Activated CD4-positive, alpha-beta T cell treated with anti-CD3 and anti-CD28 coated beads, Interleukin-2, amount 10 ng/mL, durations not matched to agents 24 days and 14 days (primary cell): ENCODE results near the gene PACSIN1. TPM values are rescaled to one million over a fixed set of nuclear protein-coding genes. Genes with fewer than 3 reads are reported as not detected.

Source experiments
- DNase-seq: peaks from one replicate; pipeline ENCODE4 v3.0.0; 2022
- H3K27ac Mint-ChIP-seq: one replicate; pipeline ENCODE4 v1.8.0; 2022; ENCODE audit warnings: mild to moderate bottlenecking, mixed read lengths
- H3K27me3 Mint-ChIP-seq: one replicate; pipeline ENCODE4 v1.8.0; 2022; ENCODE audit warnings: mixed read lengths
- H3K36me3 Mint-ChIP-seq: one replicate; pipeline ENCODE4 v1.8.0; 2022; ENCODE audit warnings: low read depth, mild to moderate bottlenecking, mixed read lengths
- H3K4me1 Mint-ChIP-seq: one replicate; pipeline ENCODE4 v1.8.0; 2021; ENCODE audit warnings: mixed read lengths
- H3K4me3 Mint-ChIP-seq: one replicate; pipeline ENCODE4 v1.8.0; 2022; ENCODE audit warnings: mild to moderate bottlenecking, moderate library complexity, mixed read lengths
- H3K9me3 Mint-ChIP-seq: one replicate; pipeline ENCODE4 v1.8.0; 2021; ENCODE audit warnings: mixed read lengths
- intact Hi-C: fragments of 100-400 bp; cut with micrococcal nuclease; formaldehyde crosslinking; loops from one replicate; pipeline ENCODE4 v1.15.1; 2023
- total RNA-seq: library from RNA; stranded (reverse); gene quantifications from 2 replicates; pipeline ENCODE4 v1.2.3, GENCODE V29; 2022

Gene PACSIN1
- total RNA-seq, 1 donor from 2014 or later: not detected

DNA sequence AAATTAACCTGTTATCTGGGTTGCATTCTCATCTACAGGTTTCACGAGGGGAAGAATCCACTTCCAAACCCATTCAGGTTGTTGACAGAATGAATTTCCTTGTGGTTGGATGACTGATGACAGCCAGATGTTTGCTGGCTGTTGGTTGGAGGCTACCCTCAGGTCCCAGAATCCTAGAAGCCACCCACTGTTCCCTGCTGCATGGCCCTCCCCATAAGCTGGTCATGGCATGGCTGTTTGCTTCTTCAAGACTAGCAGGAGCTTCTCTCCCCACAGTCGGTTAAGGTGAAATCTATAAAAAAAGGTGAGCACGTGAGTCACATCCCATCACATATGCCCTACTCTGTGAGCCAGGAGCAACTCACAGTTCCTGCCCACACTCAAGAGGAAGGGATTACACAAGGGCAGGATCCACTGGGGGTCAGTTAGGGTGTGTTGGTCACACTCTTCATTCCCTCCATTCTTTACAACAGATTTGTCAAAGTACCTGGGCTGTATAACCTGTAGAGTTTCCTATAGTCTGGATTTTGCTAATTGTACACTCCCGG, 20.5 kb upstream of the PACSIN1 start:
- intact Hi-C loops: no loop called here
- DNase-seq: no peak
- H3K27me3 Mint-ChIP-seq: peaks cover 3% of the 10 kb centered on the region
- no peaks in the 10 kb centered on the region for H3K9me3 Mint-ChIP-seq
- H3K36me3 Mint-ChIP-seq: no peaks in the 10 kb centered on the region
- no peaks in the 10 kb centered on the region for H3K4me1 Mint-ChIP-seq
- H3K4me3 Mint-ChIP-seq: no peak overlapping the region
- H3K27ac Mint-ChIP-seq: no peak overlapping the region

DNA sequence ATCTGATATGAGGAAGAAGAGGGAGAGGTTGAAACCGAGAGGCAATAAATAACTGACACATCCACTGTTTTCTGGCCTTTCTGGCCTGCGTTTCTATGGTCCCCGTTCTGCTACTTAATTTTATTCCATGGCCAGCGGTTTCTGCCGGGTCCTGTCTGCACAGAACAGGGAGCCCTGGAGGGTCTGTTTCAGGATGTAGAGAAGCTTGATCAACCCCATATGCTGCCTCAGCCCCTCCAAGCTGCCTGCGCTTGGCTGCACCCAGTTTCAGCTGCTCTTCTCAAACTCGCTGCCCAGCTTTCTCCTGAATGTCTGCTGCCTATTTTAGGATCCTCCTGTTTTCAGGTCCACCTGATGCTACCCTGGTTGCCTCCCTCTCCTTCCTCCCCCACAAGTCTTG, 18.5 kb upstream of the PACSIN1 start:
- Mint-ChIP-seq H3K27ac (no peak overlapping the region), H3K4me1 (no peaks in the 10 kb centered on the region), H3K27me3 (peaks cover 3% of the 10 kb centered on the region), H3K4me3 (no peak overlapping the region), H3K9me3 (peaks cover 5% of the 10 kb centered on the region), H3K36me3 (no peaks in the 10 kb centered on the region)
- intact Hi-C loops: no loop called here
- no peak for DNase-seq

DNA sequence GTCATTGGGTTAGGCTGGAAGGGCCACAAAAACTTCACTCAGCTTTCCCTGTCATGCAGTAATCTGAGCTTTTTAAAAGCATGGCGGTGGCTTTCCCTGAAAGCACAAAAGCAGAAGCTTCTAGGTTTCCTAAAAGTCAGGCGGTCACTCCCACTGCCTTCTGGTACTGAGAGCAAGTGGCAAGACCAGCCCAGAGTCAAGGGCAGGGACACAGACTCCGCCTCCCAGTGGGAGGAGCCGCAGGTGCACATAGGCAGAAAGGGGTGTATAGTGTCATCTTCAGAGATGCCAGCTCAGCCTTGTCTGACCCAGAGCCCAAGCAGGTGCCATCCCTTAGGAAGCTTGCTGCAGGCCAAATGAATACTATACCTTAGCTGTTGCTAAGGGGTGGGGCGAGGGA, 18.0 kb upstream of the PACSIN1 start:
- no peak for DNase-seq
- Mint-ChIP-seq H3K4me3 (no peak overlapping the region), H3K27ac (no peak overlapping the region), H3K9me3 (peaks cover 5% of the 10 kb centered on the region), H3K27me3 (peaks cover 3% of the 10 kb centered on the region), H3K36me3 (no peaks in the 10 kb centered on the region), H3K4me1 (no peaks in the 10 kb centered on the region)
- intact Hi-C loops: no loop called here

DNA sequence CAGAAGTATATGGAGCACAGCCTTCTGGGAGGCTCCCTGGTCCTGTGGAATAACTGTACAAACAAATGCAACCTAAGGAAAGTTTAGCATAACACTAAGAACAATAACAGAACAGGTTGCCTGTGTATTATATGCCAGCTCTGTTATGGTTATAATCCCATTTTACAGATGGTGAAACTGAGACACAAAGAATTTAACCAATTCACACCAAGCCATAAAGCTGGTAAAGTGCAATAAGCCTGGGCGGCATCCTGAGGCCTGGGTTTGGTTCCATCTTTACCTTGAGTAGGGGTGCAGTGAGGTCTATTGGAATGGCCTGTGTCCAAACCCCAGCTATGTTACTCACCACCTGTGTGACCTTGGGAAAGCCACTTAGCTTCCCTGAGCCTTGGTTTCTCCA, 14.7 kb upstream of the PACSIN1 start:
- H3K4me3 Mint-ChIP-seq: no peak overlapping the region
- H3K36me3 Mint-ChIP-seq: no peaks in the 10 kb centered on the region
- no peaks in the 10 kb centered on the region for H3K4me1 Mint-ChIP-seq
- DNase-seq: no peak
- H3K9me3 Mint-ChIP-seq: peaks cover 5% of the 10 kb centered on the region
- intact Hi-C loops: no loop called here
- no peak overlapping the region for H3K27ac Mint-ChIP-seq
- peaks cover 4% of the 10 kb centered on the region for H3K27me3 Mint-ChIP-seq

DNA sequence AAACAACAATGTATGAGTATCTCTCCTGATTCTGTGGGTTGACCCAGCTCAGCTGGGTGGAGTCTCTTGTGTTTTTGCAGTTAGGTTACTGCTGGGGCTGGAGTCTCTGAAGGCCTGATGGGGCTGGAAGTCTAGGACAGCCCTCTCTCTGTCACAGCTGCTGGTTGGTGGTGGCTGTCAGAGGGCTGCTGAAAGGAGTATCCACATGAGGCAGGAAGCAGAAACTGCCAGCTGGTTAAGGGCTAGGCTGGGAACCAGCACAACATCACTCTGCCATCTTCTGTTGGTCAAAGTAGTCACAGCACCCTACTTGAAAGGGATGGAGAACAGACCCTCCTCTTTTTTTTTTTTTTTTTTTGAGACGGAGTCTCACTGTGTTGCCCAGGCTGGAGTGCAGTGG, 10.0 kb upstream of the PACSIN1 start:
- no peaks in the 10 kb centered on the region for H3K36me3 Mint-ChIP-seq

DNA sequence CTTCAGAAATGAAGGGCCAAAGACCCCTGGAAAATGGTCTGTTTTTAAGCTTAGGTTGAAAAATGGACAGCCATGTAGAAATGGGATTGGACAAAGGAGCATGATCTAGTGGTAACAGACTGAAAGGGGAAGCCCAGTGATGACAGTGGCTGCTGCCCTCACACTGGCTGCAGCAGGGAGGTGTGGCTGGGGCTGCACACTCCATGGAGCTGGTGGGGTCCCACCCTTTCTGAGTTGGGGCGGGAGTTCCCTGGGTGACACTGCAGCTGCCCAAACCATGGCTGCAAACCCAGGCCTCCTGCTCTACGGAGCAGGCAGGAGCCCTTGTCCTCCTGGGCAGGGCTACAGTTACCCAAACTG, 8.5 kb upstream of the PACSIN1 start:
- DNase-seq: no peak
- Mint-ChIP-seq H3K27me3 (peaks cover 7% of the 10 kb centered on the region), H3K27ac (no peak overlapping the region), H3K36me3 (no peaks in the 10 kb centered on the region), H3K4me1 (no peaks in the 10 kb centered on the region), H3K9me3 (no peaks in the 10 kb centered on the region), H3K4me3 (no peak overlapping the region)
- intact Hi-C loops: no loop called here

More for the DNA sequence above, 10.0 kb upstream of the PACSIN1 start:
- no peaks in the 10 kb centered on the region for H3K4me1 Mint-ChIP-seq
- H3K9me3 Mint-ChIP-seq: peaks cover 5% of the 10 kb centered on the region
- peaks cover 4% of the 10 kb centered on the region for H3K27me3 Mint-ChIP-seq
- DNase-seq: no peak
- no peak overlapping the region for H3K4me3 Mint-ChIP-seq
- no peak overlapping the region for H3K27ac Mint-ChIP-seq
- intact Hi-C loops: no loop called here

DNA sequence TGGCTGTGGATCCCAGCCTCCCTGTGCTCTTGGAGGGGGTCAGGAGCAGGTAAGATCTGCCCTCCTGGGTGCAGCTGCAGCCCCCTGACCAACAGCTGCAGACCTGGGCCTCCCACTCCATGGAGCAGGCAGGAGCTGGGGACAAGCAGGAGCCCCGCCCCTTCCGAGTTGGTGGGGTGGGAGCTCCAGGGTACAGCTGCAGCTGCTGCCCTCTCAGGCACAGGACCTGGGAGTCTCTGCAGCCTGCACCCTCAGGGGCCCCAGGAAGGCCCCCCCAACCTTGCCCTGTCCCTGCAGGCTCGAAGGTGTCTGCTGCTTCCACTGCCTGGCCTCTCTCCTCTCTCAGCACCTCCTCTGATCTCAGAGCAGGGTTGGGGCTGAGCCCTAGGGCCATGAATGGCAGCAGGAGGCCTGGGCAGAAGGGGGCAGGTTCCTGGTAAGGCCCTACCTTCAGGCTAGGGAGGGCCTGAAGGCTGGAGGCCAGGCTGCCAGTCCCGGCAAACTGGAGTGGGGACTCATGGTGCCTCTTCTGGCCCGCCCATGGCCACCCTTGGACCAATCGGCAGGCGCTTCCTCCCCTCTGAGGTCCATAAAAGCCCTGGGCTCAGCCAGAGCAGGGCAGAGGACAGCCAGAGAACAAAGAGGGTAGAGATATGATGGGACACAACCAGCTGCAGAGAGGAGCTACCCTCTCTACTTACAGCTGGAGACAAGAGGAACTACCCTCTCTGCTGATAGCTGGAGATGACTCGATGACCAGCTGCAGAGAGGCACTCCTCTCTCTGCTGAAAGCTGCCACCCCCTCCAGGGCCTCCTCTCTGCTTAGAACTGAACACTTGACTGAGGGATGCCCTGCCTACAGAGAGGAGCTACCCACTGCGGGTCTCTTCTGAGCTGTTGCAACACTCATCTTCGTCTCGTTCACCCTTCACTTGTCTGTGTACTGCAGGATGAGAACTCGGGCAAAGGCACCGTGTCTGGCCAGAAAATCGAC, 7.8 kb upstream of the PACSIN1 start:
- Mint-ChIP-seq H3K27me3 (peaks cover 10% of the 10 kb centered on the region), H3K4me3 (no peak overlapping the region), H3K27ac (no peak overlapping the region), H3K36me3 (no peaks in the 10 kb centered on the region), H3K4me1 (no peaks in the 10 kb centered on the region), H3K9me3 (no peaks in the 10 kb centered on the region)
- intact Hi-C loops: no loop called here
- DNase-seq: no peak

DNA sequence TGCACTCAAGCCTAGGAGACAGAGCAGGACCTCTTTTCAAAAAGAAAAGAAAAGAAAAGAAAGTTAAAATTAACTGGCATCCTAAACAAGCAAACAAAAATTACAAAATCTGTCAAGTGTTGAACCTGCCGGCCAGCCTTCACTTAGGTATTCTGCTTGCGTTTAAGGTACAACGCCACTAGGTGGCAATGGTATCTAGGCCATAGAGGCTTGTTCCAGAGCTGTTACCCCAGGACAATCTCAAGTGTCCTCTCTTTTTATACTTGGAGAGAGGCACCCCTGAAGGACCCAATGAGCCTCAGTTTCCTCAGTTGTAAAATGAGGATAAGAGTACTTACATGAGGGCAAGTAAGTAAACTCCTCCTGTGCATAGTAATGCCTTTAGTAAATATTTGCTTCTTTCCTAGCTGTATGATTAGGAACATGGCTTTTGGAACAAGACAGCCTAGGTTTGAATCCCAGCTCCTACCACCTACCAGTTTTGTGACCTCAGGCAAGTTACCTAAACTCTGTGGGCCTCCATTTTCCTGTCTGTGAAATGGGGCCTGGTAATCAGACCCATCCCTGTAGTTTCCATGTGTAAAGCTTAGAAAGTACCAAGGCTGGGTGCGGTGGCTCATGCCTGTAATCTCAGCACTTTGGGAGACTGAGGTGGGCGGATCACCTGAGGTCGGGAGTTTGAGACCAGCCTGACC, 5.8 kb upstream of the PACSIN1 start:
- intact Hi-C loops: loop anchor here (1.0 kb wide), 1 partner anchor 149 kb away; no protein-coding TSS in a partner anchor
- H3K27me3 Mint-ChIP-seq: peaks cover 19% of the 10 kb centered on the region
- DNase-seq: peak; percentile 86
- no peaks in the 10 kb centered on the region for H3K4me1 Mint-ChIP-seq
- no peak overlapping the region for H3K4me3 Mint-ChIP-seq
- no peaks in the 10 kb centered on the region for H3K9me3 Mint-ChIP-seq
- H3K27ac Mint-ChIP-seq: no peak overlapping the region
- no peaks in the 10 kb centered on the region for H3K36me3 Mint-ChIP-seq

DNA sequence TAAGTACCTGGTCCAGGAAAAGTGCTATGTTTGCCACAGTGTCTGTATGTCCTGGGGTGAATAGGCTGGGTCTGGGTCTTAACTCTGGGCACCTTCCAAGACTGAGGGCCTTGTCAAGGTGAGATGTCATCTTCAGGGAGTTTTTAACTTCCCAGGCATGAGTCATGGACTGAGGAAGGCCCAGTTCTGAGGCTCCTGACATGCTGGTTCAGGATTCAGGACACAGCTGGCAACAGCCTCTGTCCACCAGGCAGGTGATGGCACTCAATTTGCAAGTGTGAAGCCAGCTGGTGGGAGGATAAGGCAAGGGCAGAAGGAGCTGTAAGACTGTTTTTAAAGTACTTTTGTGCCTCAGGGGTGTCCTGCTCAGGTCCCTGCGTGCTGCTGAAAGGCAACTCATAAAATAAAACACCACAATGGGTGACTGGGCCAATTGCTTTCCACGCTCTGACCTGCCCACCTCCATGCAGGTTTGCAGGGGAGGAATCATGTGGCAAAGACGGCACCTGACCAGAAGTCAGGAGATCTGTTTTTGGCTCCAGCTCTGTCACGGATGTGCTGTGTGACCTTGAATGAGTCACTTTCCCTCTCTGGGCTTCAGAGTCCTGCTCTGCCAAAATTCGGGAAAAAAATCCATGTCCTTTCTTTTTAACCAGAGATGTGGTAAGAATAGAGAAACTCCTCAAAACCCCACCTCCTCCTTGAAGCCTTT, 4.9 kb upstream of the PACSIN1 start:
- Mint-ChIP-seq H3K36me3 (no peaks in the 10 kb centered on the region), H3K27ac (no peak overlapping the region), H3K27me3 (peaks cover 21% of the 10 kb centered on the region), H3K4me1 (peaks cover 2% of the 10 kb centered on the region), H3K4me3 (no peak overlapping the region), H3K9me3 (no peaks in the 10 kb centered on the region)
- no peak for DNase-seq
- intact Hi-C loops: loop anchor here (1.0 kb wide), 1 partner anchor 148 kb away; no protein-coding TSS in a partner anchor

DNA sequence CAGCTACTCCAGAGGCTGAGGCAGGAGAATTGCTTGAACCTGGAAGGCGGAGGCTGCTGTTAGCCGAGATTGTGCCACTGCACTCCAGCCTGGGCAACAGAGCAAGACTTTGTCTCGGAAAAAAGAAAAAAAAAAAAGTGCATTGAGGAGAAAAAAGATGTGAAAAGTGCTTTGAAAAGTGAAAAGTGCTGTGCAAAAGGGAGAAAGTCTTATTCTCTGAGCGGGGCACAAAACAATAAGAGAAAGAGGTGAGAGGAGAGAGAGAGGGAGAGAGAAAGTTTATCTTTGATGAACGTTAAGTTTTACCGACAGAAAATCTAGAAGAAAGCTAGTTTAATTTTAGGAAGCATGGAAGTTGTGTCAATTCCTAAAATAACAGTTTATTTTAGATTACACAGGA, 3.9 kb upstream of the PACSIN1 start:
- no peak for DNase-seq
- intact Hi-C loops: no loop called here
- H3K36me3 Mint-ChIP-seq: no peaks in the 10 kb centered on the region
- H3K27me3 Mint-ChIP-seq: peaks cover 30% of the 10 kb centered on the region
- no peaks in the 10 kb centered on the region for H3K9me3 Mint-ChIP-seq
- H3K4me1 Mint-ChIP-seq: peaks cover 2% of the 10 kb centered on the region
- H3K27ac Mint-ChIP-seq: no peak overlapping the region
- no peak overlapping the region for H3K4me3 Mint-ChIP-seq

DNA sequence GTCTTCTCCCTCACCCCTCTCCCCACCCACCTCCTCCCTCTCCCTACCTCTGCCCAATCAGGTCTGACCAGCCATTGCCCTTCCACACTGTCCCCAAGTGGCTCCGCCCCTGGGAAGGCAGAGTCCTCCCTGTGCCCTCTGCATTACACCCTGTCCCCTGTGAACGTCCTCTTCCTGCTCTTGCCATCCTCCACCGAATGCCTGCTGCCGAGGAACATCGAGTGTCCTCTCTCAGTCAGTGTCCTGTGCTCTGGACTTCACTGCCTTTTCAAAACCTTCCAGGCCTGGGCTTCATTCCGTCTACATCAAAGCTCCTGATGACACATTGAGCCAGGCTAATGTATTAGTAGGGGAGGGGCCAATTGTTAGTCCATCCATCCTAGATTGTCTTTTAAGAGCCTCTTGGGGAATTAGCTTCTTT, 3.3 kb upstream of the PACSIN1 start:
- H3K27ac Mint-ChIP-seq: no peak overlapping the region
- peaks cover 2% of the 10 kb centered on the region for H3K4me1 Mint-ChIP-seq
- no peak for DNase-seq
- peaks cover 33% of the 10 kb centered on the region for H3K27me3 Mint-ChIP-seq
- intact Hi-C loops: no loop called here
- no peaks in the 10 kb centered on the region for H3K36me3 Mint-ChIP-seq
- no peaks in the 10 kb centered on the region for H3K9me3 Mint-ChIP-seq
- H3K4me3 Mint-ChIP-seq: no peak overlapping the region

DNA sequence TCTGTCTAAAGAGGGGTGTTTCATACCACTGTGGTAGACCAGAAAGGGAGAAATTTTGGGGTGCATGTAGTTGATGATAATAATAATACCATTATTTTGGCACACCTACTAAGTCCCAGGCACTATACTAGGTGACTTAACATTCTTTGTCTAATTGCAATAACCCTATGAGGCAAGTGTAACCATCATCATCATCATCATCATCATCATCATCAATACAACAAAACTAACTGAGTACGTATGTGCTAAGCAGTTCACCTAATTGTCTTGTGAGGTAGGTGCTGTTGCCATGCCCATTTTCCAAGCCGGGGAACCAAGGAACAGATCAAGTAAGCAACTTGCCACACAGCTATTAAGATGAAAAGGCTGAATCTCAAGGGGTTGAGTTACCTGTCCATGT, 2.6 kb upstream of the PACSIN1 start:
- peaks cover 33% of the 10 kb centered on the region for H3K27me3 Mint-ChIP-seq
- H3K4me1 Mint-ChIP-seq: peaks cover 2% of the 10 kb centered on the region
- H3K27ac Mint-ChIP-seq: no peak overlapping the region
- intact Hi-C loops: no loop called here
- no peak overlapping the region for H3K4me3 Mint-ChIP-seq
- H3K36me3 Mint-ChIP-seq: no peaks in the 10 kb centered on the region
- H3K9me3 Mint-ChIP-seq: no peaks in the 10 kb centered on the region
- no peak for DNase-seq

DNA sequence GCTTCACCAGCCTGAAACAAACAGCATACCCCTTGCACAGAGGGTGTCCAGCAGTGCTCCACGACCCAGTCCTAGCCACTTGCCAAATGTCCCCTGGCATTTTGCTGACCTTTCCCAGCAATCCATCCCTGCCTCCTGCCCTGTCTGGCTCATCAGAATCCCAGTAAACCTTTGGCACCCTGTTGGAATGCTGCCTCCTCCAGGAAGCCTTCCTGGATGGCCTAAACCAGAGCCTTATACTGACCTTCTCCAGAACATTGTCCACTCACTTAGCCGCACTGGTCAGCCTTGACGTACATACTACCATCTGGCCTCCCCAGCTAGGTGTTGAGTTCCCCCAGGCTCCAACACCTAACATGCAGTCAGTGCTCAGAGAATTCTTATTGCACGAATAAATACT, 2.0 kb upstream of the PACSIN1 start:
- H3K4me1 Mint-ChIP-seq: peaks cover 2% of the 10 kb centered on the region
- no peaks in the 10 kb centered on the region for H3K9me3 Mint-ChIP-seq
- intact Hi-C loops: no loop called here
- H3K27me3 Mint-ChIP-seq: peaks cover 33% of the 10 kb centered on the region
- no peak overlapping the region for H3K4me3 Mint-ChIP-seq
- no peak overlapping the region for H3K27ac Mint-ChIP-seq
- no peak for DNase-seq
- H3K36me3 Mint-ChIP-seq: no peaks in the 10 kb centered on the region
